Skeletal muscle satellite cell (primary cell): ENCODE measurements around the gene RBKS.
A peak's percentile ranks its signal among the peaks of the same experiment; 100 is the strongest.

Experiments
- H3K27me3 ChIP-seq: 2 replicates; pipeline ENCODE4 v1.7.0; 2013; ENCODE audit warnings: low read length; ENCODE audit not compliant: control insufficient read depth, insufficient read depth
- H3K36me3 ChIP-seq: 2 replicates; pipeline ENCODE4 v1.7.0; 2013; ENCODE audit warnings: mild to moderate bottlenecking, control low read depth, low read length; ENCODE audit not compliant: insufficient read depth
- H3K4me1 ChIP-seq: 2 replicates; pipeline ENCODE4 v1.7.0; 2013; ENCODE audit warnings: low read length; ENCODE audit not compliant: control insufficient read depth, insufficient read depth
- H3K4me2 ChIP-seq: 2 replicates; pipeline ENCODE4 v1.7.0; 2013; ENCODE audit warnings: mild to moderate bottlenecking, low read length
- H3K4me3 ChIP-seq: 2 replicates; pipeline ENCODE4 v1.7.0; 2013; ENCODE audit warnings: low read length
- H3K9ac ChIP-seq: 2 replicates; pipeline ENCODE4 v1.7.0; 2013; ENCODE audit warnings: mild to moderate bottlenecking, low read depth, low read length, moderate library complexity
- H3K9me3 ChIP-seq: replicated peaks from 2 replicates; pipeline ENCODE4 v1.7.0; 2013; ENCODE audit warnings: mild to moderate bottlenecking, control low read depth, low read length

The RBKS gene

DNA sequence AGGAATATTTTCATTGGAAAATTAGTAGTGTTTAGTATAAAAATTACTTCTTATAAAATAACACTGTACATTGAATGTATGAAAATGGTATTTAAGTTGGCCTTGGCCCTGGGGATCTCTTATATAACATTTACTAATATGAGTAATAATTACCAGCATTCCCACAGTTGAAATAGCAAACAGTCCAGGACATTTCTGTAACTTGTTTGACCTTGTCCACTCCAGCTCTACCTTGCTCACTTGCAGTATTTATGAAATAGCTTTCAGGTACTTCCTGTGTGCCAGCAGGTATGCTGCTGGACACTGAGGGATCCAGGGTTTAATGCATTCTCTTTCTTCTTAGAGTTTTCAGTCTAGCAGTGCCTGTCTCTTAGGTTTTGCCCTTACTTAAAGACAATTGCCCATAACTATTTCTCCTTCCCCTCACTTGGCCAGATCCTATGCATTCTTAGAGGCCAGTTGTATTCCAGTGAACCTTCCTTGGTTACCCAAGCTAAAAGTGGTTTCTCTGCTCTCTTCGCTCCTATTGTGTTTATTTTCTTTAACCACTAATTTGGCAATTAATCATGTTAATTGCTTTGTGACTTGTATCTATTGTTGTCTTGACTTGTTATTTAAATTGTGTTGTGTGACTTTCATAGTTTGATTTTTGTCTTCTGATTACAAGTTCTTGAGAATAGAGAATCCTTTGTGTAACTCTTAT lies 26.3 kb upstream of the RBKS start:
- H3K9ac ChIP-seq = no peak overlapping the region
- no peaks in the 10 kb centered on the region for H3K27me3 ChIP-seq
- H3K4me1 ChIP-seq = peaks cover 25% of the 10 kb centered on the region
- no peaks in the 10 kb centered on the region for H3K36me3 ChIP-seq
- no peaks in the 10 kb centered on the region for H3K9me3 ChIP-seq
- H3K4me3 ChIP-seq = no peak overlapping the region
- H3K4me2 ChIP-seq = no peak overlapping the region

GRCh38 chr2:27915874-27916273 lies 25.7 kb upstream of the RBKS start:
- no peaks in the 10 kb centered on the region for H3K9me3 ChIP-seq
- no peaks in the 10 kb centered on the region for H3K36me3 ChIP-seq
- H3K27me3 ChIP-seq = no peaks in the 10 kb centered on the region
- H3K4me1 ChIP-seq = peaks cover 22% of the 10 kb centered on the region
- H3K4me2 ChIP-seq = no peak overlapping the region
- H3K9ac ChIP-seq = peak overlapping the region; percentile 7
- H3K4me3 ChIP-seq = no peak overlapping the region

GRCh38 chr2:27915191-27915590 lies 25.0 kb upstream of the RBKS start:
- Histone ChIP-seq H3K4me2 (no peak overlapping the region), H3K27me3 (no peaks in the 10 kb centered on the region), H3K4me3 (no peak overlapping the region), H3K4me1 (peaks cover 15% of the 10 kb centered on the region), H3K36me3 (no peaks in the 10 kb centered on the region), H3K9me3 (no peaks in the 10 kb centered on the region), H3K9ac (peak overlapping the region; percentile 7)

DNA sequence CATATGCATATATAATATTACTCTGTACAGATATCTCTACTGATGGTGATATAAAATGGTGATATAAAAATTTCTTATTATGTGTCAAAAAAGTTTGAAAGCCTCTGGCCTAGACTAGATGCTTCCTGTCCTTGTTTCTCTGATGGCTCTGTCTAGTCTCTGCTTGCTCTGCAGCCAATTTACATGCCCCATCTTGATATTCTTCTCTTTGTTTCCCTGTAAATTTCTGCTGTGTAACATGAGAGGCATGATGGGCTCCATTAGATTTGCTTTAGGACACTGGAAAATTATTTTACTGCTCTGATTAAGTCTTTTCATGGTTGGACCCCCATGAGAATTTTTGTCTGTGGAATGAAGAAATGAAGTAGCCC lies 24.6 kb upstream of the RBKS start:
- no peak overlapping the region for H3K4me3 ChIP-seq
- no peak overlapping the region for H3K9ac ChIP-seq
- no peak overlapping the region for H3K4me2 ChIP-seq
- H3K4me1 ChIP-seq = peaks cover 11% of the 10 kb centered on the region
- H3K36me3 ChIP-seq = no peaks in the 10 kb centered on the region
- no peaks in the 10 kb centered on the region for H3K9me3 ChIP-seq
- no peaks in the 10 kb centered on the region for H3K27me3 ChIP-seq

- Histone ChIP-seq H3K4me1 (peaks cover 10% of the 10 kb centered on the region), H3K4me3 (no peak overlapping the region), H3K4me2 (no peak overlapping the region), H3K9me3 (no peaks in the 10 kb centered on the region), H3K9ac (no peak overlapping the region), H3K36me3 (no peaks in the 10 kb centered on the region), H3K27me3 (no peaks in the 10 kb centered on the region)
These were observed 24.0 kb upstream of the RBKS start for GRCh38 chr2:27914041-27914804.

DNA sequence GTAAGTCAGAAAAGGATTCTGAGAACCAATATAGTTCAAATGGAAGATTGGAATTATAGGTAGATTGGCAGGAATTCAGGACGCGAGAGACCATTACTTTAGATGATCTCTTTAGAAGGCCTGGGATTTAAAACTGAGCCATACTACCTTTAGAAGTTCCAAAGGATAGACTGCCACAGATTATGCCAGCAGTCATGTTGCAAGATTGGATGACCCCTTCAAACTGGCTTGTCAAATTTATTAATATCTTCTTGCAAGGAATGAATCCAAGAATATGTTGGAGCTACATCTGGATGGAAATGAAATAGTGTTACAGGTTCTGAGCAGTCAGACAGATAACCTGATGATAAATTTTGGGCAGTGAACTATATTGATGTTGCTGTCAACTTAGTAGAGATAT lies 22.3 kb upstream of the RBKS start:
- H3K4me2 ChIP-seq = no peak overlapping the region
- no peaks in the 10 kb centered on the region for H3K27me3 ChIP-seq
- no peak overlapping the region for H3K9ac ChIP-seq
- no peak overlapping the region for H3K4me3 ChIP-seq
- H3K9me3 ChIP-seq = no peaks in the 10 kb centered on the region
- H3K4me1 ChIP-seq = peaks cover 10% of the 10 kb centered on the region
- no peaks in the 10 kb centered on the region for H3K36me3 ChIP-seq

- no peak overlapping the region for H3K4me3 ChIP-seq
- H3K4me2 ChIP-seq = no peak overlapping the region
- H3K36me3 ChIP-seq = no peaks in the 10 kb centered on the region
- H3K27me3 ChIP-seq = no peaks in the 10 kb centered on the region
- no peaks in the 10 kb centered on the region for H3K9me3 ChIP-seq
- no peak overlapping the region for H3K9ac ChIP-seq
- H3K4me1 ChIP-seq = peaks cover 10% of the 10 kb centered on the region
These were observed 21.4 kb upstream of the RBKS start for GRCh38 chr2:27911458-27912210.

DNA sequence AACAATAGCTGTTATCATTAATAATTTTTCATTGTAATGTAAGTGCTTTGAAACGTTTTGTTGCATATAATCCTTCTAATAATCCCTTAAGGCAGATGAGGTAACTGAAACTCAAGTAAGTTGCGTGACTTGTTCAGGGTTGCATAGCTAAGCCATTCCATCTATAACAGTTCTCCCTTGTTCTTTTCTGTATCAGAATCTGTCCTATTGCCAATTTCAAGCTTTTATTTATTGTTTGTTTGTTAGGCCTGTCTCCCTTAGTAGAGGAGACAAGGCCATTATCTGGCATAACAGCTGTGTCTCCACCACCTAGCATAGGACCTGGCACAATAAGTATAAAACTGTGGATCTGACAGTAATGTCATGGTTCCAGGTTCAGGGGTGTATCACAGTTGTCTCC lies 19.7 kb upstream of the RBKS start:
- Histone ChIP-seq H3K4me2 (no peak overlapping the region), H3K4me3 (no peak overlapping the region), H3K27me3 (no peaks in the 10 kb centered on the region), H3K9ac (no peak overlapping the region), H3K4me1 (no peaks in the 10 kb centered on the region), H3K36me3 (no peaks in the 10 kb centered on the region), H3K9me3 (no peaks in the 10 kb centered on the region)

DNA sequence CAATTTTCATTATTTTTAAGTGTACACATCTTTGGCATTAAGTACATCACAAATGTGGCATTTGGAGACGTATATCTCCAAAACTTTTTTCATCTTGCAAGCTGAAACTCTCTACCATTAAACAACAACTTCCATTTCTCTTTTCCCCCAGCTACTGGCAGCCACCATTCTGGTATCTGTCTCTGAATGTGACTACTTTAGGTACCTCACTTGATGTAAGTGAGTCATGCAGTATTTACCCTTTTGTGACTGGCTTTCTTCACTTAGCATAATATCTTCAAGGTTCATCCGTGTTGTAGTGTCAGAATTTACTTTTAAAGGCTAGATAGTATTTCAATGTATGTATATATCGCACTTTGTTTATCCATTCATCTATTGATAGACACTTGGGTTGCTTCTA lies 17.4 kb upstream of the RBKS start:
- H3K9ac ChIP-seq = no peak overlapping the region
- H3K4me1 ChIP-seq = peaks cover 7% of the 10 kb centered on the region
- no peaks in the 10 kb centered on the region for H3K27me3 ChIP-seq
- H3K9me3 ChIP-seq = no peaks in the 10 kb centered on the region
- H3K36me3 ChIP-seq = no peaks in the 10 kb centered on the region
- no peak overlapping the region for H3K4me2 ChIP-seq
- no peak overlapping the region for H3K4me3 ChIP-seq

GRCh38 chr2:27906074-27906473 lies 15.9 kb upstream of the RBKS start:
- H3K9me3 ChIP-seq = no peaks in the 10 kb centered on the region
- H3K27me3 ChIP-seq = no peaks in the 10 kb centered on the region
- H3K4me1 ChIP-seq = peaks cover 22% of the 10 kb centered on the region
- no peak overlapping the region for H3K4me2 ChIP-seq
- H3K9ac ChIP-seq = no peak overlapping the region
- no peak overlapping the region for H3K4me3 ChIP-seq
- H3K36me3 ChIP-seq = no peaks in the 10 kb centered on the region

DNA sequence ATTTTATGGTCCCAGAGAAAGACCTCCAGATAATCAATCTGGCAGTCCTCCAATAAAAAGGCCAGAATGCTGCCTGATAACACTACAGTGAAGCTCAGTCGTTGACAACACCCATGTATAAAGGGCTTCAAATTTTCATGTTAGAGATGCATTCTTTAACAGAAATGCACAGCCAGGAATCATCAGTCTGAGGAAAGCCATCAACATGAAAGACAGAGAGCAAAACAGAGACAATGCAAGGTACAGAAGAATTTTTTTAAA lies 14.1 kb upstream of the RBKS start:
- Histone ChIP-seq H3K9ac (no peak overlapping the region), H3K4me1 (peaks cover 24% of the 10 kb centered on the region), H3K9me3 (no peaks in the 10 kb centered on the region)

More for the DNA sequence above, 14.1 kb upstream of the RBKS start:
- Histone ChIP-seq H3K27me3 (no peaks in the 10 kb centered on the region), H3K4me3 (no peak overlapping the region), H3K4me2 (no peak overlapping the region), H3K36me3 (no peaks in the 10 kb centered on the region)
